Testis (tissue), 3 donors: ENCODE measurements around the gene ACOT8. TPM values are rescaled to one million over a fixed set of nuclear protein-coding genes. Genes with fewer than 3 reads are reported as not detected.

Experiments used
- DNase-seq: peaks from one replicate; pipeline ENCODE4 v3.0.0-alpha.2; 2019
- H3K27ac ChIP-seq, 2 donors: fragments of 200-600 bp; sonication (generic); one replicate each; pipeline ENCODE4 v1.5.1; 2019
- H3K27me3 ChIP-seq: fragments of 200-600 bp; sonication (generic); one replicate; pipeline ENCODE4 v1.5.1; 2019
- H3K36me3 ChIP-seq: fragments of 200-600 bp; sonication (generic); one replicate; pipeline ENCODE4 v1.5.1; 2017; ENCODE audit warnings: low read depth; ENCODE audit errors: missing control alignments
- H3K4me1 ChIP-seq: fragments of 200-600 bp; sonication (generic); one replicate; pipeline ENCODE4 v1.5.1; 2019
- H3K4me3 ChIP-seq, 2 donors: fragments of 200-600 bp; sonication (generic); one replicate each; pipeline ENCODE4 v1.5.1; 2017 to 2019
- H3K9me3 ChIP-seq: fragments of 200-600 bp; sonication (generic); one replicate; pipeline ENCODE4 v1.5.1; 2017
- CTCF ChIP-seq, 3 experiments: fragments of 450-650 bp in 2 of 3; fragments of 200-600 bp in 1 of 3; sonication (generic) in 1 of 3; IDR thresholded peaks; one replicate each; pipeline ENCODE4 v1.5.1; 2016 to 2019; ENCODE audit warnings: antibody characterized with exemption in 3 of 3, mild to moderate bottlenecking in 2 of 3, moderate library complexity in 1 of 3
- POLR2A ChIP-seq: fragments of 450-650 bp; IDR thresholded peaks from one replicate; pipeline ENCODE4 v1.6.1; 2017; ENCODE audit warnings: antibody characterized with exemption, mild to moderate bottlenecking, moderate library complexity
- WGBS, 2 donors: methylation state at CpG; one replicate each; pipeline ENCODE4 v1.1.5; 2018; 5-methylcytosine and 5-hydroxymethylcytosine counted together
- intact Hi-C: fragments of 100-400 bp; cut with DNase I; formaldehyde crosslinking; loops from one replicate; pipeline ENCODE4 v1.15.1; 2023; ENCODE audit warnings: low total_unique reads
- polyA plus RNA-seq: library from polyadenylated mRNA; stranded (reverse); fragments of 350-450 nt; fragmentation: Illumina TruSeq; extraction: RNeasy Lipid Tissue Mini Kit (QIAGEN cat#74804); gene quantifications from one replicate; pipeline ENCODE4 v1.2.3, GENCODE V29; 2014; ENCODE audit warnings: low read depth, low replicate concordance; ENCODE audit not compliant: insufficient read depth
- total RNA-seq, 2 donors: library from RNA; depleted of rRNA; stranded (reverse); fragments of >200 nt; gene quantifications; one replicate each; pipeline ENCODE4 v1.2.3, GENCODE V29; 2016

The ACOT8 gene
- total and polyA plus RNA-seq, 3 donors from 2014 or later = 44.4 to 79.6 (median 71.2) TPM

- Histone ChIP-seq H3K27me3 (no peaks in the 10 kb centered on the region), H3K9me3 (no peaks in the 10 kb centered on the region), H3K36me3 (no peaks in the 10 kb centered on the region), H3K27ac (no peak overlapping the region), H3K4me1 (peaks cover 15% of the 10 kb centered on the region), H3K4me3 (no peak overlapping the region)
- intact Hi-C loops = no loop called here
- WGBS, 2 donors = 85 to 96% methylated on average over 2 of the region's 2 CpGs
- no peak for DNase-seq
- no peak for TF ChIP-seq POLR2A
- TF ChIP-seq CTCF (IDR thresholded peaks at IDR 0.05) = no peak
Measured at GRCh38 chr20:45850238-45850637, 7.0 kb downstream of the ACOT8 start.

GRCh38 chr20:45848969-45849582, 8.1 kb downstream of the ACOT8 start:
- Histone ChIP-seq H3K27me3 (no peaks in the 10 kb centered on the region), H3K9me3 (no peaks in the 10 kb centered on the region), H3K36me3 (no peaks in the 10 kb centered on the region), H3K27ac (no peak overlapping the region), H3K4me1 (peaks cover 15% of the 10 kb centered on the region), H3K4me3 (no peak overlapping the region)
- TF ChIP-seq CTCF (IDR thresholded peaks at IDR 0.05) (no peak), POLR2A (no peak)
- intact Hi-C loops = no loop called here
- no peak for DNase-seq
- 93 to 94% methylated on average over 8 of the region's 8 CpGs for WGBS, 2 donors

- no peak for DNase-seq
- intact Hi-C loops = no loop called here
- H3K9me3 ChIP-seq = no peaks in the 10 kb centered on the region
- H3K27ac ChIP-seq = no peak overlapping the region
- H3K27me3 ChIP-seq = no peaks in the 10 kb centered on the region
- no peaks in the 10 kb centered on the region for H3K36me3 ChIP-seq
- TF ChIP-seq CTCF (IDR thresholded peaks at IDR 0.05) (no peak), POLR2A (no peak)
- WGBS, 2 donors = 80 to 97% methylated on average over 2 to 8 of the region's 8 CpGs
- H3K4me3 ChIP-seq = no peak overlapping the region
- peaks cover 15% of the 10 kb centered on the region for H3K4me1 ChIP-seq
Measured at GRCh38 chr20:45848421-45848820, 8.8 kb downstream of the ACOT8 start.

- no peak for TF ChIP-seq POLR2A
- TF ChIP-seq CTCF (IDR thresholded peaks at IDR 0.05) = no peak
- Histone ChIP-seq H3K4me1 (peaks cover 18% of the 10 kb centered on the region), H3K4me3 (no peak overlapping the region), H3K27ac (no peak overlapping the region), H3K27me3 (no peaks in the 10 kb centered on the region), H3K9me3 (no peaks in the 10 kb centered on the region), H3K36me3 (no peaks in the 10 kb centered on the region)
- DNase-seq = no peak
- intact Hi-C loops = no loop called here
Measured at GRCh38 chr20:45845452-45845851, 11.7 kb downstream of the ACOT8 start.

GRCh38 chr20:45843506-45843905, 13.7 kb downstream of the ACOT8 start:
- H3K4me3 ChIP-seq = no peak overlapping the region
- 88 to 92% methylated on average over 7 to 14 of the region's 14 CpGs for WGBS, 2 donors
- DNase-seq = no peak
- no peaks in the 10 kb centered on the region for H3K27me3 ChIP-seq
- intact Hi-C loops = no loop called here
- no peaks in the 10 kb centered on the region for H3K36me3 ChIP-seq
- H3K9me3 ChIP-seq = no peaks in the 10 kb centered on the region
- H3K27ac ChIP-seq = peak overlapping the region in 1 of 2 donors; percentile 9
- TF ChIP-seq CTCF (IDR thresholded peaks at IDR 0.05) = no peak
- peaks cover 18% of the 10 kb centered on the region for H3K4me1 ChIP-seq
